Renal cortex interstitium (tissue), 11 donors: ENCODE data around the gene KIF1A. TPM values are rescaled to one million over a fixed set of nuclear protein-coding genes. Genes with fewer than 3 reads are reported as not detected.
"Not testable (repeated sequence)": the region's sequence is repeated elsewhere in the genome, so short reads cannot be mapped to it uniquely, and the experiment has no call there.

Source experiments
- DNase-seq, 11 donors: peaks; one replicate each; pipeline ENCODE4 v3.0.0-alpha.2; 2013; ENCODE audit warnings: low read depth in 9 of 11, low spot score in 4 of 11; ENCODE audit errors: extremely low read depth in 1 of 11
- polyA plus RNA-seq, 3 donors: library from polyadenylated mRNA; unstranded; fragments of 120-200 nt; gene quantifications; one replicate each; pipeline ENCODE4 v1.2.1, GENCODE V29; 2013; ENCODE audit not compliant: insufficient read length in 3 of 3

The KIF1A gene
- polyA plus RNA-seq, 3 donors, result 10.7 to 14.0 (median 11.4) TPM

DNA sequence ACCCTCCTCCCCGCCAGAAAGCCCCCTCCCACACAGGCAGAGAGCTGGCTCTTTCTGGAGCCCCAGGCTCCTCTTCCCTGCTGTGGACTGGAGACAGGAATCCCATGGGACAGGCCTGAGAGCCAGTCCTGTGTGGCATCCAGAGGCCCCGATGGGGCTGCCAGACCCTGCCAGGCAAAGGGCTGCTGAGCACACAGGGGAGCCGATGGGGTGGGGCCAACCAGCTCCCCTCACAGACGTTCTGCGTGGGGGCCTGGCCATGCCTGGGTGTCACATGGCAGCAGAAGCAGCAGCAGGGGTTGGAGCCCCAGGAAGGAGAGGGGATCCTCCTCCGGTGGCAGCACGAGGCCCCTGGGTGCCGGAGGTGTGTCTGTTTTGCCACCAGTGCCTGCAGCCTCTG is 120.2 kb downstream of the KIF1A start:
- DNase-seq, result not testable (repeated sequence)

DNA sequence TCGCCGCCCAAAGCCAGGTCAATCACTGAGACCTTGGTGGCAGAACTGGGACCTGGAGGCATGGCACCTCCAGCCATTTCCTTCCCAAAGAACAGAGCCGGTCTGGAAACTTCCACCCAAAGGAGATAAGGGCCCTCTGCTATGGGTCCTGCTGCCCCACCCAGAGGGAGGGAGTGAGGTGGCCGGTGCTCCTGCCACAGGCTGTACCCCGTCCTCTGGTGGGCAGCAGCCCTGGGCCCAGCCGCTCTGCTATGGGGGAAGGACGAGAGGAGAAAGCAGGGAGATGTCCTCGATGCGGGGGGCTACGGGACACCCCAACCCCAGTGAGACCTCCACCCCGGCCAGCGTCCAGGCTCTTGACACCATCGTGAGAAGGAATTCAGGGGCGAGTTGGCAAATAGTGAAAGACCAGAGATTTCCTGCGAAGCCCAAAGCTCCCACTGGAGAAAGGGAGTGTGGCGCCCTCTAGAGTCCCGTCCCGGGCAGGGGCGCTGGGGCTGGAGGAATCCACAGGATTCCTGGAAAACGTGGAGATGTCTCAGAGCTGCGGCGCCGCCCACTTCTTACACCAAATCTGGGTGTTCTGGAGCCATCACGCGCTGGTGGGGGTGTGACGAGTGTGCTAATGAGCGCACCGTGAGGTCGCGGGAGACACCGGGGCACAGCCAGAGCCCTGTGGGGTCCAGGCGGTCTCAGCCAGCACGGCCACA is 121.0 kb downstream of the KIF1A start:
- DNase-seq, result not testable (repeated sequence)

DNA sequence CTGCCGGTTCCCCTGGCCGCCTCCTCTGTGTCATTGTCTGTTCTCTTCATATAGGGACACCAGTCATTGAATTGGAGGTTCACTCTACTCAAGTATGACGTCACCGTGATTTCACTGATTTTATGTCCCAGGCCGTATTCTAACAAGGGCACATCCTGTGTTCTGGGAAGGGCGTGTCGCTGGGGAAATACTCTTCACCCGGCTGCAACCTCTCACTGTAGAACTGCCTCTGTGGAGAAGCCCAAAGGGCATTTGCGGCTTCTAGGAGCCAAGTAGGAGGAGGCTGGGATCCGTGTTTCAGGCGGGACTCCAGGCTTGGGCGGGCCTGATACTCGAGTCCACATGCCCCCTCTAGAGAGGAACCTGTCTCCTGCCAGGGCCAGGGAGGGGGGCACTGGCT is 123.5 kb downstream of the KIF1A start:
- not testable (repeated sequence) for DNase-seq

DNA sequence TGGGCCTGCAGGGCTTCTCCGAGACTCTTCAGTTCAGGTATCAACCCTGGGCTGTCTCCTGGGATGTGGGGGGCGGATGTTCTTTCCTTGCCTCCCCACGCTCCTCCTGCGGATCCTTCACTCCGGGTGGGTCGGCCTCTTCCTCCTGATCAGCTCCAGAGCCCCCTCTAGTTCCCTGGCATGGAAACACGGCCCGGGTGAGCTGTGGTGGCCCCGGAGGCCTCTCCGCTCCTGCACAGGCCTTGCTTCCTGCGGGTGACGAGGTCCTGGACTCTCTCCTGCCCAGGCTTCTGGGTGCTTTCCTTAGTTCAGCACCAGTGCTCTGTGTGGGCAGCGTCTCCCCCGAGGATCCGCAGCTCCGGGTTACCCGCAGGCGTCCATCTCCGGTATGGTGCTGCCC is 124.4 kb downstream of the KIF1A start:
- DNase-seq, result not testable (repeated sequence)

DNA sequence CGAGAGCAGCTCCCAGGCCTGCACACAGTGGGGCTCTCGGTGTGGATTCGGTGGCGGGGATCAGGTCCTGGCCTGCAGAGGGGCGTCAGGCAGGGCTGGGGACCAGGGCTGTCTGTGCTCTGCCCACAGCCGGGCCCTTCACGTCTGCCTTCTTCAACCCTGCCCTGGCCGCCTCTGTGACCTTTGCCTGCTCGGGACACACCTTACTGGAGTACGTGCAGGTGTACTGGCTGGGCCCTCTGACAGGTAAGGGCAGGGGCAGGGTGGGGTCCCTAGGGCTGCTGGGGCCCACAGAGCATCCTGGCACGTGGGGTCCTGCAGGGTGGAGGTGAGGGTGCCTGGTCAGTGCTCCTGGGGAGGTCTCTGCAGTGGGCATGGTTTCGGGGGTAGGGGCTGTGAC is 125.7 kb downstream of the KIF1A start:
- not testable (repeated sequence) for DNase-seq

DNA sequence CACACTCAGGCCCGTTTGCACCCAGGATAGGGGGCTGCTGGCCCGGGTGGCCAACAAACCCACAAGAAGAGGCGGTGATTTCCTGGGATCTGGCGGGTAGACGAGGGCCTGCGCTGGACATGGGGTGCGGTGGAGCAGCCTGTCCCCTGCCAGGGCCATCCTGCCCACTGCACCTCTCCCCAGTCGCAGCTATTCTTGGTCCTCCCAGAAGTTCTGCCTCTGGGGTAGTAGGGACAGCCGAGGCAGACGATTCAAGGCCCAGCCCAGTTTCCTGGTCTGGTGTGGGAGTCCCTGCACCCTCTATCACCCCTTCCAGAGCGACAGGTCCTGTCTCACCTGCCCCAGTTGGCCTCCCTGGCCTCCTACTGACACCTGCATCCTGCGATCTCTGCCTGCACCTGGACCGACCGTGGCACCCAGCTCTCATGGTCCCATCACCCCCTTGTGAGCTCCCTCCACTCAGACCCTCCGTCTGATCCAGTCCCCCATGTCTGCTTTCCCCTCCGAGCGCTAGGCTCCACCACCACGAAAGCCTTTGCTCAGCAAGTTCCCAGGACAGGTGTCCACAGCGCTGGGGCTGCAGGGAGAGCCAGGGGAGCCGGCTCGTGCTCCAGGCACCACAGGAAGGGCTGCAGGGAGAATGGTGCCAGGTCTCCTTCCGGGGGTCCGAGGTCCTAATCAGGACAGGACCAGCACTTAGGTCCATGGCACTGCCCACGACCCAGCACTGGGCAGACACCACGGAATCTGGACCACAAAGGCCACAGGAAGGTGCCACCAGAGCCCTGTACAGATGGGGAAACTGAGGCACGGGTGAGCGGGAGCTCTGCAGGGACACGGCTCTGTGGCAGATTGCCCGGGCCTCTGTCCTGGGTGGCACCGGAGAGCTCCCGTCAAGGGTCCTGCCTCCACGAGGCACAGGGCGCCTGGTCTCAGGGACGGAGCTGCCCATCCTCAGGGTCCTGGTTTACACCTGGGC is 127.1 kb downstream of the KIF1A start:
- not testable (repeated sequence) for DNase-seq

DNA sequence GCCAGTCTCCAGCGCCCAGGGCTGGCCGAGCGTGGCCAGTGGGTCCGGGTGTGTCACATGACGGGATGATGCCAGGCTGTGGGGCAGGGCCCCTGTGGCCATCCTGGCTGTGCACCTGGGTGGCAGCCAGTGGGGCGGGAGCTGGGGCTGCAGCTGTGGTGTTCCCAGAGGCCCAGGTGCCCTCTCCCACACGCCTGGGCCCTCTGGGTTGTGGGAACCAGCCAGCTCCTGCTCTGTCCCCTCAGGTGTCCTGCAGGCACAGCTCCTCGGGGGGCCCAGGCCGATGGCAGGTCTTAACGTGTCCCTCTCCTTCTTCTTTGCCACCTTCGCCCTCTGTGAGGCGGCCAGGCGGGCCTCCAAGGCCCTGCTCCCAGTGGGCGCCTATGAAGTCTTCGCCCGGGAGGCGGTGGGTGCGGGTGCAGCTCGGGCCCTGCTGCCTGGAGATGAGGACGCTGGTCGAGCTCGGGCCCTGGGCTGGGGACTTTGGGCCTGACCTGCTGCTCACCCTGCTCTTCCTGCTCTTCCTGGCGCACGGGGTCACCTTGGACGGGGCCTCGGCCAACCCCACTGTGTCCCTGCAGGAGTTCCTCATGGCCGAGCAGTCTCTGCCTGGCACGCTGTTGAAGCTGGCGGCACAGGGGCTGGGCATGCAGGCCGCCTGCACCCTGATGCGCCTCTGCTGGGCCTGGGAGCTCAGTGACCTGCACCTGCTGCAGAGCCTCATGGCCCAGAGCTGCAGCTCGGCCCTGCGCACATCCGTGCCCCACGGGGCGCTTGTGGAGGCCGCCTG is 128.2 kb downstream of the KIF1A start, which contains the start of gene AQP12A:
Gene AQP12A, plus strand, starts transcription at position 236 of the 790 bp plus-strand sequence. Its CDS starts 48 bp downstream, at position 284.
- DNase-seq, result not testable (repeated sequence)

DNA sequence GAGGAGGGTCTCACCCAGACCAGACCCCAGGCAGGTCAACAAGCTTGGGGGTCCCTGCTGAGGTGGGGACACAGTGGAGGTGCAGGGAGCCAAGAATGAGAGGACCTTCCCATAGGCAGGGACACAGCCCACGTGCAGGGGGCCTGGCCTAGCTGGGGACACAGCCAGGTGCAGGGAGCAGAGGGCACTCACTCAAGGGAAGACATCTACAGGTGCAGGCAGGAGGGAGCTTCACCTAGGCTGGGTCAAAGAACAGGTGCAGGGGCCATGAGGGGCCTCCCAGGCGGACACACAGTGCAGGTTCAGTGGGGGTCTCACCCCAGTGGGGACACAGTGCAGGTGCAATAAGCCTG is 129.0 kb downstream of the KIF1A start:
- DNase-seq, result not testable (repeated sequence)

DNA sequence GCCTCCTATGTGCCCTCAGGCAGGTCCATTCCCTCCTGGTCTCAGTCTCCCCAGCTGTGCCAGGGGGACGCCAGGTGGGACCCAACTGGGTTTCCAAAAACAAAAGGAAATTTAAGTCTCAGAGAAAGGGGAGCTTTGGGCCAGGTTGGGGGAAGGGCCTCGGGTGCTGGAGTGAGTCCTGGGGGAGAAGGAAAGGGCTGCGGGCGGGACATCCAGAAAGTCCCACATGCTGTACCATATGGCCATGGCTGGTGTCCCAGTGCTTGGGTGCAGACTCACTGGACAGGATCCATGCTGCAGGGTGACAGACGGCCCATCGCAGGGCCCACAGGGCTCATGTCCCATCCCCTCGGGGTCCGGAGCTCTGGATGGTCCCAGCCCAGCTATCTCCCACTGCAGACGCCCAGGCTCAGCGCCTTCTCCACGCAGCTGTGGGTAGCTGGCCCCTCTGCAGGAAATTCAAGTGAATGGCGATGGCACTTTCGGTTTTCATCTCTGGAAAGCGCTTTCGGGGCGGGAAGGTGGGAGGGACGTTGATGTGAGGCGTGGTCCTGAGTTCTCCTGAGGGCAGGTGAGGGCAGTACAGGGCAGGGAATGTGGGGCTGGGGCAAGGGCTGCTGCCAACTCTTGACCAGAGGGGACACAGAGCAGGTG is 129.5 kb downstream of the KIF1A start:
- not testable (repeated sequence) for DNase-seq

DNA sequence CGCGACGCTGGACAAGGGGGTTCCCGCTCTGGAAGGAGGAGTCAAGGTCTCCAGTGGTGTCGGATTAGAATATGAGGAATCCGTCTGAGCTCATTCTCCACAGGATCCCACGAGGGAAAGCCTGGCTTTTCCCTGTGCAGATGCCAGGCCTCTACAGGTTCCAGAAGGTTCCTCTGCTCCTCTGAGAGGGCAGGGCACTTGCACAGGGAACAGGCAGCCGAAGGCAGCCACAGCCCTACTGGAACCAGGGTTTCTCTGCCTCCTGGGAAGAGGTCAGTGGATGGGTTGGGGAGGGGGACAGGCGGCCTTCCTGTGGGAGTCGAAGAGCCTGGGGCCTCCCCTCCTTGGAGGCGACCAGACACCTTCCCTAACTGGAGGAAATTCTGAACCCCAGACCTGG is 130.0 kb downstream of the KIF1A start:
- no peak for DNase-seq

DNA sequence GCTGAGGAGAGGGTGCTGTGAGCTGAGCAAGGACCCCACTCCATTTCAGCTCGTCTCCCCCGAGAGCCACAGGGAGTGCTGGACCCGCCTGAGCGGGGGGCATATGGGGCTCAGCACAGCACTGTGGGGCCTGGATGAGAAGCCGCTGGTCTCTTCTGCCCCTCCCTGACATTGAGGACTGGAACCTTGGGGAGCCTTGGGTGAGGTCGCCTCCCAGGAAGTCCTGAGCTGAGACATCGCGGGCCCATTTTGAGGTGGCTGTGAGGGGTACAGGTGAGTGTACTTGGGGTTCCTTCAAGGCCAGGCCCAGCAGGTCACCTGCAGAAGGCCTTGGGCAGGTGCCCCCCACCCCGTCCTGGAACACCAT is 131.5 kb downstream of the KIF1A start:
- DNase-seq, result no peak

DNA sequence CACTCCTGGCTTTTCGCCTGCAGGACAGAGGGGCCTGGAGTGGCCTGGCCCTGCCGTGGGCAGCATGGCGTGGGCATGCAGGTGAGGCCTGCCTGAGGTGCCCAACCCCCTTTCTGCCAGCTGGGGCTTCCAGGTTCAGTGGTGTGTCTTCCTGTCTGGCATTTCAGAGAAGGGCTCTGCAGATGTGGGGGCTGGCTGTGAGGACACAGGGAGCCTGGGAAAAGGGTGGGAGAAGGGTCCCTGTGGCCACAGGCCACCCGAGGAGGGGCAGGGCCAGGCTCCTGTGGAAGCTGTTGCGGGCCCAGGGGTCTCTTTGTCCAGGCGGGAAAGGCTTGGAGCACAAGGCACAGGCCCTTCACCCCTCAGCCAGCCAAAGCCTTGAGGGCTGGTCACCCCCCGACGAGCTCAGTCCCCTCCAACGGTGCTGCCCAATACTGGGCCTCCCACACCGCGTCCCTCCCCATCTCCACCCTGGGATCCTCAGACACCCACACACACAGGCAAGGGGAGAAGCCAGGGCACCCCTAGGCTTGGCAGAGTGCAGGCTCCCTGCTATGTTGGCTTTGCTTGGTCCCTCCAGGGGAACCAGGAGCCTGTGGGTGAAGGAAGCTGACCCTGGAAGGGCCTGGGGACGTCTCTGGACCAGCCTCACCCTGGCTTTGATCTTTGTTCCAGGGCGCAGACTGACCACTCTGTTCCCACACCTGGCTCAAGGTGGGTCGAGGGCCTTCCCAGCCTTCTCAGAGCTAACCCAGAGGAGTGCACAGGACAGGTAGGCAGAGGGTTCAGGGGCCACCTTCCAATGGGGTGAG is 132.1 kb downstream of the KIF1A start:
- no peak for DNase-seq

DNA sequence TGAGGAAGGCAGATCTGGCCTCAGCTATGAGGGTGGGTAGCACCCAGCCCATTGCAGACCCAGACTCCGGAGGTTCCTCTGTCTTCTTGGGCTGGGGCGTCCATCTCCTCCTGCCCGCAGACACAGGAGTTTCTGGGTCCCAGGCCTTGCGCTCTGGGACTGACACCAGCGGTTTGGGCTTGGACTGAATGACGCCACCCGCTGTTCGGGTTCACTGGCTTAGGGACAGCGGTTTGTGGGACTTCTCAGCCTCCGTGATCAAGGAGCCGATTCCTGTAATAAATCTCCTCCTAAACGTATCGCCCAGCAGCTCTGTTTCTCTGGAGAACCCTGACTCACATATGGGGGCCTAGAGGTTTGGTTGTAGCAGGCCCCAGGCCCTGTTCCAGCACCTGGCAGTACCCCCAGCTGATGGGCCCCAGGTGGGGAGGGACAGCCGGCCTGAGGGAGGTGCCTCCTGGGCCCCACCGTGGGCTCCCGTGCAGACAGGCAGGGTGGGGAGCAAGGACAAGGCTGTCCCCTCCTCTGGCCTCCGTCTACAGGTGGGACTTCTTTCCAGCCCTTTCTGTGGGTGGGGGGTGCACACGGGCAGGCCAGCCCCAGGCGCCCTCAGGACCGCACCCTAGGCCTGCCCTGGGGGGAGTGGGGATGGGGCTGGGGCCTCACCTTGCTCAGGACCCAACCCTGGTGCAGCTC is 132.8 kb downstream of the KIF1A start:
- DNase-seq, result peak in 5 of 11 donors; percentile 41 to 63 (median 43)

DNA sequence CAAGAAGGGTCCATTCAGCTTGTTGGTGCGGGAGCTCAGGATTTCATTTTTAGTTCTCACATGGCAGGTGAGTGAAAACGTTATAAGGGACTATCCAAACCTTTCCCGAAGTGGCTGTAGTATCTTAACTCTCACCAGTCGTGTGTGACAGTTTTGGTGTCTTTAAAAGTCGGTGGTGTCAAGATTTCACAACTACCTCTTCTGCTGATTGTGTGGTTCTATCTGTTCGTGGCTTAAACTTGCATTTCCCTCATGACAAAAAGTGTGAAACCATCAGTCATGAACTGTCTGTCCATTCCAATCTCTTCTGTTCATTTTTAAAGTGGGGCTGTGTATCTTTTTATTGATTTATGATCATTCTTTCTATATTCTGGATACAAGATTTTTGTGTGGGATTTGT is 133.6 kb downstream of the KIF1A start:
- DNase-seq, result no peak

DNA sequence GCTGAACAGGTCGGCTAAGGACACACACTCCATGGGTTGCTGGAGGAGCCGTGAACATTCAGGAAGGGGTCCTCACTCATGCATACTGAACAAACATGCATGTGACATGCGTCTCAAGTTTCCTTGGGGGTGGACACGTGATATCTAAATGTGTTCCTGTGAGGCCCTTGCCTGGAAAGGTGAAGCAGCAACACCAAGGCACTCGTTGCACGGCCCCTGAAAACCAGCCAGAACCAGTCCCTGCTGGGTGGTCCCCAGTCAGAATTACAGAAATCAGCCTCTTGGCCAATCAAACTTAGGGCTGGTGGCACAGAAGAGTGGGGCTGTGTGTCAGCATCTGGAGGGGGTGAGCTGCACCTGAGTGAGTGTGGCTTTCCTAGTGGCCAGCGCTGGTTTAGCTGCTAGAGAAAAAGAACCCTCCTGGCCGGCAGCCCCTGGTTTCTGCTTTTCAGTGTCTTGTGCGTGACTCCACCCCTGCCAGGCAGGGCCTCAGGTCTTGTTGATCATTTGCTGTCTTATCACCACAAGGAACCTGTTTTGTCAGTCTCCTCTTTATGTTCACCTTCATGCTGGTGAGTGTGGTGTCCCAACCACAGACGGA is 134.1 kb downstream of the KIF1A start:
- peak in 10 of 11 donors; percentile 40 to 84 (median 72) for DNase-seq

DNA sequence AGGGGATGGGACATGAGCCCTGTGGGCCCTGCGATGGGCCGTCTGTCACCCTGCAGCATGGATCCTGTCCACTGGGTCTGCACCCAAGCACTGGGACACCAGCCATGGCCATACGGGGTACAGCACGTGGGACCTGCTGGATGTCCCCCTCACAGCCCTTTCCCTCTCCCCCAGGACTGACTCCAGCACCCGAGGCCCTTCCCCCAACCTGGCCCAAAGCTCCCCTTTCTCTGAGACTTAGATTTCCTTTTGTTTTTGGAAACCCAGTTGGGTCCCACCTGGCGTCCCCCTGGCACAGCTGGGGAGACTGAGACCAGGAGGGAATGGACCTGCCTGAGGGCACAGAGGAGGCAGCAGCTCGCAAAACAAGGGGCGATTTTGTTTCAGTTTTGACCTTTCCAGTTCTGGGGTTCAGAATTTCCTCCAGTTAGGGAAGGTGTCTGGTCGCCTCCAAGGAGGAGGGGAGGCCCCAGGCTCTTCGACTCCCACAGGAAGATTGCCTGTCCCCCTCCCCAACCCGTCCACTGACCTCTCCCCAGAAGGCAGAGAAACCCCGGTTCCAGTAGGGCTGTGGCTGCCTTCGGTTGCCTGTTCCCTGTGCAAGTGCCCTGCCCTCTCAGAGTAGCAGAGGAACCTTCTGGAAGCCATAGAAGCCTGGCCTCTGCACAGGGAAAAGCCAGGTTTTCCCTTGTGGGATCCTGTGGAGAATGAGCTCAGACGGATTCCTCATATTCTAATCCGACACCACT is 135.9 kb downstream of the KIF1A start:
- DNase-seq, result not testable (repeated sequence)
